Gastroesophageal sphincter (tissue), 3 donors: ENCODE measurements around the gene BLOC1S4.

Experiments used
- POLR2A ChIP-seq, 2 donors: fragments of 450-650 bp; IDR thresholded peaks; one replicate each; pipeline ENCODE4 v1.6.1; 2017; ENCODE audit warnings: antibody characterized with exemption in 2 of 2, mild to moderate bottlenecking in 2 of 2, moderate library complexity in 1 of 2
- POLR2AphosphoS5 ChIP-seq: sonication (generic); formaldehyde crosslinking; IDR thresholded peaks from one replicate; pipeline ENCODE4 v1.6.1; 2017; ENCODE audit warnings: antibody characterized with exemption
- TF ChIP-seq, protein P1 (sequence below), 4 experiments: fragments of 200-600 bp in 2 of 4; fragments of 450-650 bp in 2 of 4; sonication (generic) in 1 of 4; IDR thresholded peaks; one replicate each; pipeline ENCODE4 v1.5.1; 2017 to 2019; ENCODE audit warnings: antibody characterized with exemption in 4 of 4, mild to moderate bottlenecking in 2 of 4, moderate library complexity in 2 of 4

DNA sequence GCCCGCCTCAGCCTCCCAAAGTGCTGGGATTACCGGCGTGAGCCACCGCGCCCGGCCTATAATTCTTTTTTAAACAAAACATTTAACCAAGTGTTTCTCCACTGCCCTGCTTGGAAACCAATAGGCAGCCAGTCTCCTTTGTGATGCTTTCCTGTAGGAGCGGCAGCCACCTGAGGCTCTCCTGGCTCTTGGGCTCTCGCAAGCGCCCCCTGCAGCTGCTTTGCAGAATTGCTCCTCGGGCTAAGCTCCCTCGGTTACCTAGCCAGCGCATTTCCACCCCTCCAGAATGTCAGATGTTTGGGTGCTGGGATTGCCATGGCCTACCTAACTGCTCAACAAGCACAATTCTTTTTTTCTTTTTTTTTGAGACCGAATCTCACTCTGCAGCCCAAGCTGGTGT lies 14.6 kb upstream of the BLOC1S4 start:
- TF ChIP-seq, protein P1, sequence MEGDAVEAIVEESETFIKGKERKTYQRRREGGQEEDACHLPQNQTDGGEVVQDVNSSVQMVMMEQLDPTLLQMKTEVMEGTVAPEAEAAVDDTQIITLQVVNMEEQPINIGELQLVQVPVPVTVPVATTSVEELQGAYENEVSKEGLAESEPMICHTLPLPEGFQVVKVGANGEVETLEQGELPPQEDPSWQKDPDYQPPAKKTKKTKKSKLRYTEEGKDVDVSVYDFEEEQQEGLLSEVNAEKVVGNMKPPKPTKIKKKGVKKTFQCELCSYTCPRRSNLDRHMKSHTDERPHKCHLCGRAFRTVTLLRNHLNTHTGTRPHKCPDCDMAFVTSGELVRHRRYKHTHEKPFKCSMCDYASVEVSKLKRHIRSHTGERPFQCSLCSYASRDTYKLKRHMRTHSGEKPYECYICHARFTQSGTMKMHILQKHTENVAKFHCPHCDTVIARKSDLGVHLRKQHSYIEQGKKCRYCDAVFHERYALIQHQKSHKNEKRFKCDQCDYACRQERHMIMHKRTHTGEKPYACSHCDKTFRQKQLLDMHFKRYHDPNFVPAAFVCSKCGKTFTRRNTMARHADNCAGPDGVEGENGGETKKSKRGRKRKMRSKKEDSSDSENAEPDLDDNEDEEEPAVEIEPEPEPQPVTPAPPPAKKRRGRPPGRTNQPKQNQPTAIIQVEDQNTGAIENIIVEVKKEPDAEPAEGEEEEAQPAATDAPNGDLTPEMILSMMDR (IDR thresholded peaks at IDR 0.05): no peak
- TF ChIP-seq POLR2AphosphoS5: no peak
- no peak for TF ChIP-seq POLR2A (IDR thresholded peaks at IDR 0.05)
